Stimulated activated CD4-positive, alpha-beta T cell treated with anti-CD3 and anti-CD28 coated beads, Interleukin-2, amount 100 ng/mL, for 4 hours (primary cell): ENCODE data around the gene CCDC9B.

Experiments
- DNase-seq: peaks from one replicate; pipeline ENCODE4 v3.0.0-alpha.2; 2020; ENCODE audit warnings: low read depth

Gene CCDC9B

DNA sequence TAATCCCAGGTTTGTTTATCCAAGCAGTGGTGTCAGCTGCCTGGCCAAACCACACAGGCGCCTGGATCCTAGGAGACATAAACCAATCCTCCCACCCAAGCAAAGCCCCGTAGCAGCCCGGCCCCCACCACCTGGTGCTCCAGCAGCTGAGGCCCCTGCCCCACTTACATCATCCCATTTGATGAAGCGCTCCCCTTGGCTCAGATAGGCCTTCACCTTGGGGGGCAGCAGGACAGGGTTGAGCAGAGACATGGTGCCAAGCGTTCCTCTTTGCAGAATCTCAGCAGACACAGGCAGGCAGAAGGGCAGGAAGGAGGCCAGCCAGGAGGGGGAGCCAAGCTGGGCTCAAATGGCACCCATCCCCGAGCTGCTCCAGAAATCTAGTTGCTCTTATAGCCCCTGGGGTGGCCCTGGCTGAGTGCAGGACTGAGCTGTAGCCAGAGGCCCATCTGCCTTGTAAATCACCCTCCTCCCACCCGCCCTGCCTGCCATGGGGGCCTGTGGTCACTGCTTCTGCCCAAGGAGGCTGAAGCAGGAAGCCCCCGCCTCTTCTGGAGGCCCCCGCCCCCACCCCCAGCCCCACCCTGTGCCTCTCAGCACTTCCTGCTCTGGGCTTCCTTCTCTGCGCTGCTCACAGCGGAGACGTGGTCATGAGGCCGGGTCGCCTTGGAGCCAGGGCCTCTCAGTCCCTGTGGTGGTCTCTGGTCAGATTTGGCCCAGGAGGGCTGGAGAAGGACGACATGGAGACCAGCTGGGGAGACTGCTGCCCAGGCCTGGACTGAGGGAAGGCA, 33.1 kb downstream of the CCDC9B start, which contains the start of gene PLCB2:
Gene PLCB2 (minus strand): TSS at position 515 of the 791 bp plus-strand sequence. CDS start 263 bp downstream, at position 252.
- DNase-seq, result peak; percentile 37

DNA sequence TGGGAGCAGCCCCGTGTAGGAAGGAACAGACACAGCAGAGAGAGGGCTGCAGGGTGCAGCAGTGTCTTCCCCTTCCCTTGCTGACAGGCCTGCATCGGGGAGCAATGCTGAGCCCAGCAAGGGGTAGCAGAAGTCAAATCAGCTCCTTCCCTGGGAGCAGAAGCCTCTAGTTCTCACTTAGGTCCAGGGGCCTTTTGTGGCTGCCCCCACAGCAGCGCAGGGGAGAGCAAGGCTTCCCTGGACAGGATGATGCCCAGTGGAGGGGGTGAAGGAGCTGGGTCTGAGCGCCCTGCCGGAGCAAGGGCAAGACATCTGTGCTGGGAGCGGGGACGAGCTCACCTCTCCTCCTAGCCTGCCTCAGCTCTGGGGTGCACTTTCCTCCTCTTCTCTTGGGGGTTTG, 33.8 kb downstream of the CCDC9B start:
- DNase-seq, result no peak

DNA sequence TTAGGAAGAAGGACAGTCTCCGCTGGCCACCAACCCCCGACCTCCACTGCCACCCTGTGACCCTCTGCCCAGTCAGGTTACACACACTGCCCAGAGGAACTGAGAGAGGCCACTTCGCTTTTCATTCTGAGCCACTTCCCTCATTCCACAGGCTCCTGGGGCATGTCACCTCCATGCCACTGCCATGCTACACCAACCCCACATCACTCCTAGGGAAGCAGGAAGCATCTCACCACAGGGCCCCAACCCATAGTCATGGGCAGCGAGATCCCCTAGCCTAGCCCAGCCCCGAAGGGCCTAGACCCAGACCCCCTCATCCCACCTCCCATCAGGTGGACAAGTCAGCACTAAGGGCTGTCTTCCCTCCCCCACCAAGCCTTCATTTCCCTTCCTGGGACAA, 34.4 kb downstream of the CCDC9B start:
- no peak for DNase-seq

DNA sequence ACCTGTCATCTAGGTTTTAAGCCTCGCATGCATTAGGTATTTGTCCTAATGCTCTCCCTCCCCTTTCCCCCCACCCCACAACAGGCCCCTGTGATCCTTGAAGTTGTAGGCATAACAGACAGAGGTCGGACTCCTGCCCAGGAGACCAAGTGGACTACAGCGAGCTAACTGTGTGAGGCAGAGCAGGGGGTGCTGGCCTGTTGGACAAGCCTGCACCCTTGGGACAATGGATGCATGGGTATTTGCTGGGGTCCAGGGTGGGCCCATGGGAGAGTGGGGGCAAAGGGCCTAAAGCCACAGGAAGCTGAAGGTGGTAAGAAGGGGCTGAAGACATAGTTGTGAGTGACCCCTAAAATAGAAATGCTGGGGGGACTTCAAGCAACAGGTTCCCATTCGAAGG, 35.5 kb downstream of the CCDC9B start:
- DNase-seq, result no peak

DNA sequence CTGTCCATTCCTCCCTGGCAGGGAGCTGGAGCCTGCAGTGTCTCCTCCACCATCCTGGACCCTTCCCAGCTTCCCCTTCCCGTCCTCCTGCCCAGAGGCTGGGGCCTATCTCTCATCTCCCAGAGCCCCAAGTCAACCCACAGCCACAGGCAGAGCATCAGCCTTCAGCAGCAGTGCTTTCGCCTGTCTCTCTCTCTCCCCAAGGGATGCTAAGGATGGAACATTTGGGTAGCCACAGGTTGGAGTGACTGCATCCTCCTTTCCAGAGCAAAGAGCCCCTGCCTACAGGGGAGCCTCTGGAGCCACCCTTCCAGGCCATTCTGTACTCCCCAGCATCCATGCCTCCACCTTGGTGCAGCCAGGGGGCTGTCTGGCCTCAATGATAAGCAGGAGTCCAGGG, 37.2 kb downstream of the CCDC9B start:
- no peak for DNase-seq

DNA sequence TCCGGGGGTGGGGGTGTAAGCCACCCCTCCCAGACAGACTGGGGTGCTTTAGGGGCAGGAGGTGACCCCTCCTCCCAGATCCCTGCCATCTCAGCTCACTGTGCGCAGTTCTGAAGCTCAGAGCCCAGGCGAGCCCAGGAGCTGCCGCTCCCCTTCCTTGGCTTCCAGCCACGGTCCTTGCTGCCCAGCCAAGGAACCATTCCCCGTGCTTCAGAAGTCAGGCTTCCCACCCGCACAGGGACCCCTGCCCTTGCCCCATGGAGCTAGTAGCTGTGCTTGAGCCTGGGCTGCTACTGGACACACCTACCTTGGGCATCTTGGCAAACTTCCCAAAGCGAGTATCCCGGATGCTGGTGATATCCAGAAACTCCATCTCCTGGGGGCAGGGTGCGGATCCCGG, 37.8 kb downstream of the CCDC9B start:
- DNase-seq, result no peak

DNA sequence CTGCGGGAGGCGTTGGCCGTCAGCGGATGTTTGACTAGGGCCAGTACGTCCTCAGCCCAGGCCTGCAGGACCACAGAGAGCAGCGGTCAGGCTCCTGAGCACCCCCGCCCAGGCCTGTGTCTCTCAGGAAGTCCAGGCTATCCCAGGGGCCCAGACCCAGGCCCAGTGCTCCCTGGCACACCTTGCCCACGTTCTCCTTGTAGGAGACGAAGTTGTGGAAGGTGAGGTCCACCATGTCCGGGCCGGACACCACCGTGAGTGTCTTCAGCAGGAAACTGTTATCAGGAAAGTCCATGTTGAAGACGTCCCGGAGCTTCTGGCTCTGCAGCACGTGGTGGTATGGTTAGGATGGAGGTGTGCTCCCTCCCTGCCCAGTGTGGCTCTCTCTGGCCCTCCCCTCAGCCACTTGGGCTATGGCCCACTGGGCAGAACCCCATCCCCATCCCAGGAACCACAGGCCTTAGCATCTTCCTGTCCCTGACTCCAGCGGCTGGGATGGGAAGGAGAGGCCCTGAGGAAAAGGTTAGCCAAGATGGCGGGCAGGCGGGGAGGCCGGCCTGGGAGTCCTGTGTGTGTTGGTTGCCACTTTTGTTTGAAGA, 38.4 kb downstream of the CCDC9B start:
- no peak for DNase-seq

DNA sequence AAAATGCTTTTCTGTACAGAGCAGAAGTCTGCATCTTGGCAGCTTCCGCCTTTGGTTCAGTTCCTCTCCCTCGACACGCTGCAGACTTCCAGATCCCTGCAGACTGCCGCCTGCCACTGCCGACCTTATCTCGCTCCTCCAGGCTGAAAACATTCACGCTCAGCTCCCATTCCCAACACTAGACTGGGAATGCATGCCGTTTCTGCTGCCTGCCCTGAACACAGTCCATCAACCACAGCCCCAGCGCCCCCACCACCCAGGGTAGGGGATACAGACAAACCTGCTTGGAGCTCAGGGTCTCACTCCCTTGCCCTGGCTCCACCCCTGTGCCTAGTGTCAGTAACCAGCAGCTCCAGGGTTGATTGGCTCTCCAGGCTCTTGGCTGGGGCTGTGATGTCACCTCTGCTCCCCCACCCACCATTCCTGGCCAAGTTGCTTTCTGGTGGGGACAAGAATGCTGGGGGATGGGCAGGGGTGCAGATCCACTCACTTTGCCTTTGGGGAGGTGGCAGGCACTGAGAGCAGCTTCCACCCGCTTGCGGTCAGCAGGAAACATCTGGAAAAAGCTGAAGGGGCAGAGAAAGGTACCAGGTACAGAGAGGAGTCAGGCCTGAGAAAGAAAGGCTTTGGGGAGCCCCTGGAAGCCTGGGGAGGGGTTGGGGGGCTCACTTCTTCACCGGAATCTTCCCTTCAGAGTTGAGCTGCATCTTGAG, 39.1 kb downstream of the CCDC9B start:
- no peak for DNase-seq

DNA sequence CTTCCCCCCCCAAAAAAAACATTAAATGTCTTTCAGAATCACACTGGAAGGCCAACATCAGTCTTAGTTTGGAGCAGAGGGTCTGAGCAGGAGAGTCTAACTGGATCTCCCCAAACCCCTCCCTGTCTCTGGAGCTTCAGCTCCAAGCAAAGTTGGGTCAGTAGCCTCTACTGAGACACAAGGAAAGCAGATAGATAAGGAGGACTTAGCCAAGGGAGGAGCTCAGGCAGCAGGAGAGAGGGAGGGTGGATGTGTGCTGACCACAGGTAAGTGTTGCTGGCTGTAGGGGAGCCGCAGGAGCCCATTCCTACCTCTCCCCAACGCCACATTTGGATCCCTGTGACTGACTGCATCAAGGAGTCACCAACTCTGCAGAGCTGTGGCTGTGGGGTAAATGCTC, 40.0 kb downstream of the CCDC9B start:
- DNase-seq, result no peak

DNA sequence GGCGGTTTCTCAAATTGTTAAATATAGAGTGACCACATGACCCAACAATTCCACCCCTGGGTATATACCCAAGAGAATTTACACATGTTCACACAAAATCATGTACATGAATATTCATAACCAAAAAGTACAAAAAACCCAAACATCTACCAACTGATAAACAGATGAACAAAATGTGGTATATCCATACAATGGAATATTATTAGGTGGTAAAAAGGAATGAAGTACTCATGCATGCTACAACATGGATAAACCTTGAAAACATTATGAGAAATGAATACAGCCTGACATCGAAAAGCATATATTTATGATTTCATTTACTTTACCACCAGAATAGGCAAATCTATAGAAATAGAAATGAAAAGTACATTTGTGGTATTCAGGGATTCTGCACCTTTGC, 40.4 kb downstream of the CCDC9B start:
- no peak for DNase-seq

DNA sequence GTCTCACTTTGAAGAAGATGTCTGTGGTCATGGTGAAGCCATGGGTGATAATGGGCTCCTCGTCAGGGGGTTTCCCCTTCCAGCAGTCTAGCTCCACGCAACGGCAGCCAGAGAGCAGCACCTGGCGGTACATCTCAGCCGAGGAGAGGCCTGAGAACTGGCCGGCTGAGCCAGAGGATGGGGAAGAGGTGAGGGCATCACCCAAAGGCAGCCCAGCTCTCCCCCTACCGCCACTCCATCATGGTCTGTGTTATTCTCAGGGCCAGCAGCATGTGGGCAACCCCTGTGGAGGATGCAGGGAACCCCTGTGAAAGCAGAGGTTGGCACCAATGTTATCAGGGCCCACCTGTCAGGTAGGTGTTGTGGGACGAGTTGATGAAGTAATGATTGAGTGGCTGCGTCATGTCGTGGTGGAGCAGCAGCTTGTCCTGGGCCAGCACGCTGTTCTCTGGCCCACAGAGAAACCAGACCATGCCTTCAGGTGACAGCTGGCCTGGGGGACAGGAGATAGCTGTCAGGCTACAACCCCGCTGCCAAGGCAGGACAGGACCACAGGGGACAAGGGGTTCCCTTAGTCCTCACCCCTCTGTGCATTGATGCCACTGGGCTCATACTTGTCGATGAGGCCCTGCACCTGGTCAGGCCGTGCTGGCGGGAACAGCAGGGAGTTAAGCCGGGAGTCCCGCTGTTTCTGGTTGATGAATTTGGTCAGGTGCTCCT, 42.4 kb downstream of the CCDC9B start:
- no peak for DNase-seq

DNA sequence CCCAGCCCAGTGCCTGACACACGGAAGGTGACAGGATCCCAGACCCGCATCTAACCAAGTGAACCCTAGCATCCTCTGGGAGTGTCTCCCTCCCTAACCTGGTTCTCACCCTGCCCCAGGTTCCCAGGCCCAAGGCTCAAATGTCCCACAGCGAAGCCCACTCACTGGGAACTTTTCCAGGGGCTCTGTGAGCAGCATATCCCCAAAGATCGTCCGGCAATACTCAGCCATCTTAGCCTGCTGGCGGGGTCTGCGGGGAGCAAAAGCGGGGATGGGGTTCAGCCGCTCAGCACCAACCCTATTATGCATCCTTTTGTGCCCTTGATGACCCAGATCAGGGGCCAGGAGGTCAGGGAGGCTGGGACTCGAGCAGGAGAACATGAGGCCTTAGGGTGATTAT, 43.4 kb downstream of the CCDC9B start:
- DNase-seq, result no peak

DNA sequence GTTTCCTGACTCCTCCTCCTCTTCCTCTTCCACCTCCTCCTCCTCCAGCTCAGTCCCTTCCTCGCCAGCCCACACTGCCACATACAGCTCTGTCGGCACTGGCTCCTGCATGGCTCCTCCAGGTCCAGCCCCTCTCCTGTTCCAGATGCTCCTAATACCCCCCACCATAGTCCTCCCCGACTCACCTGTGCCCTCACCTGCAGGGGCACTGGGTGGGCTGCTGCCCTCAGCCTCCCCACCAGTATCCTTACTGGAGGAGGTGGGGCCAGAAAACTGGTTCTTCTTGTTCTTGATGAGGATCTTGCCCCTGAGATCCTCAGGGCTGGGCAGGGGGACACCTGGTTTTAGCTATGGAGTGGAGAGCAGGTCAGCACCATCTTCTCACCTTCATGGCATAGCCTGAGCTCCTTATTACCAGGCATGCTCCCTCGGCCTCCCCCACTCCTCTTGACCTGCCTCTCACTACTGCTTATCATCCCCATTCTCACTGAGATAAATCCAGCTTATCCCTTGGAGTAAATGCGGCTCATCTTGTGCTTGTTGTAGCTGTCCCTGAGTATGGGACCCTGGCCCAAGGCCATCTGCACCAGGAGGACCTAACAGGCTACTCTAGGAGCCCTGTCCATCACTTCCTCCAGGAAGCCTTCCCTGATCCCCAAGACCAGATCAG, 44.0 kb downstream of the CCDC9B start:
- no peak for DNase-seq

DNA sequence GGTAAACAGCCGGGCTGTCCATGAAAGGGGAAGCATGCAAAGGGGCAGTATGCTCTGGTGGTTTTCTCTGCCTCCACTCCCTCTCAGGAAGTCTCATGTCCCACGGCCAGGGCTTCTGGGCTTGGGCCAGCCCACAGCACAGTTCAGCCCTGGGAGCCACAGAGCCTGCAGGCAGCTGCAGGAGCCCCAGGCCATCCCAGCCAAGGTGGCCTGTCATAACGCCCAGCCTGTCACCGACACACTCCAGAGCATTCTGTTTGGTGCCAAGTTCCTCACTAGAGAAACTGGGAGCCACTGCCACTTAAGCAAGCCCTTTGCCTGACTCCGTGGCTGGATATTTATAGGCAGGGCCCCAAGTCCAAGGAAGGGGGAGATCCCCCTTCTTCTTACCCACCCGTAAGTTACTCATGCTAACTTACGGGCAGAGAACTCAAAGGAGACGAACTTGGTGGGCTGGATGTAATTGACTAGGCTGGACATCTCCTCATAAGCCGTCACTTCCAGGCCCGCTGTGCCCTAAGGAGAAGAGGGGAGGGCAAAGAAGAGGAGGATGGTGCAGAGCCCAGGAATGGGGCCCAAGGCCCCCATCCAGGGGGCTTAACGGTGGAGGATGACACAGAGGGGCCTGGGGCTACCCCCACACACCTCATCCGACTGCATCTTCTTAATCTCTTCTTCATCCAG, 44.7 kb downstream of the CCDC9B start:
- DNase-seq, result no peak

DNA sequence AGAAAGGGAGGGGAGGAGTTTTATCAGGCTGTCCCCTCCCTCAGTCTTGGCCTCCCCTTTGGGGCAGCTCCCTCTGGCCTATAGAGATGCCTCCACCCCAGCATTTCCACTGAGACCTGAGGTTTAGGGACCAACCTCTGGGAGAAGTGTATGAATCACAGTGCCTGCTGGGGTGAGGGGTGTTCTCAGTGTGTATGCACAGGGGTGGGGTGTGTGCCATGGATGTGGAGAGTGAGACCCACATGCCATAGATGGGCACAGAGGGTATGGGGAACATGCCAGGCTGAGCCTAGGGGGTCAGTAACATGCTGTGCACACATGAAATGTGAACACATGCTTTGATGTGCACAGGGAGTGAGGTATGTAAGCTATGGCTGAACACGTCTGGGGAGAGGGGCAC, 45.4 kb downstream of the CCDC9B start:
- no peak for DNase-seq

DNA sequence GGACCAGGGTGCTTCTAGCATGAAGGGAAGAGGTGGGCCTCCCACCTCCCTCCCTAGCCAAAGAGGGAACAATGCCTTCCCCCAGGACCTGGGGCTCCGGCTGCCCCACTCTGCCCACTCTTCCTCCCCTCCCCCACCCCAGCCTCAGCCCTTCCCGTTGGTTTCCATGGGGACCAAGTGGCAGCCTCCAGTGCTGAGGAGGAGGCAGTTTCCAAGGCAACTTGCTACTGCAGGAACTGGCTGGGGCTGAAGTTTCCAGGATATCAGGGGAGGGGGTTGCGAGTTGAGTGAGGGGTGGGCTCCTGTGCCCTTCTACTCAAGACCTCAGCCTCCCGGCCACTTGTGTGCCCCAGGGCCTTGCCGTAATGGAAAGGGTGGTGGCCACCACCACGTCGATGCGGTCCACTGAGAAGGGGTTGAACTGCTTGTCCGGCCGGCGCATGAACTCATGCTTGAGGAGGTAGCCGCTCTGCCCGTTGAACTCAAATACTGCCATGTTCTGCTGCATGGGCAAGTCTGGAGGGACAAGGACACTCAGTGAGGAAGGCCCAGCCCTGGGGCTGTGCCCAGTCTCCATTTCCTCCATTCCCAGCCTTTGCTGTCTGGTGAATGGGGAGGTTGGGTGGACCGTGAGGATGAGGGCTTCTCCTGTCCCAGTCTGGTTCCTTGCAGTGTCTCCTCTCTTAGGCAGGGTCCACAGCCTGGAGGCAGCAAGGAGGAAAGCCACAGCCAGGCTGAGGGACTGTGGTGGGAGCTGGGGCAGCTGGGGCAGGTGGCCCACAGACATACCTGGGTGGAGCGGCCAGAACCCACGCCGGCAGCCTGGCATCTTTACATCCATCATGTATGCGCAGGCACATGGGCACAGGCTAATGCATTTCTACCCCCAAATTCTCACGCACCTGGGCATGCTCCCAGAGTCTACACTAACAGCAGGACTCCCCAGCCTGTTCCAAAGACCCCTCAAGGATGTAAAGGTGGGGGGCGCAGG, 46.5 kb downstream of the CCDC9B start:
- DNase-seq, result no peak

DNA sequence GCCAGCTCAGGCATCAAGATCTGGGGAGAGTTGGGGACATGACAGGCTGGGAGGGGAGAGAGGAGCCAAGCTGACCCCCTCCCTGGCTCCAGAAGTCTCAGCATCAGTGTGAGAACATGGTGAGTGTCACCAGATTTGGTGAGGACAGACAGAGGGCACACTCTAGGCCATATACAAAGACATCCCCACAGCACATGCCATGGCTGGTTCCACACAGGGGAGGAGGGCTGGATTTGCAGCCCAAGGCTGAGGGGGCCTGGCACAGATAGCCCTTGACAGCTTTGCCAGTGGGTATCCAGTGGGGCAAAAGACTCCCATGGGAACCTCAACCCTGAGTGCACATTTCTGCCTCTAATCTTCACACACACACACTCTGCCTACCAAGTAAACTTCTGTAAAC, 47.7 kb downstream of the CCDC9B start:
- DNase-seq, result no peak

DNA sequence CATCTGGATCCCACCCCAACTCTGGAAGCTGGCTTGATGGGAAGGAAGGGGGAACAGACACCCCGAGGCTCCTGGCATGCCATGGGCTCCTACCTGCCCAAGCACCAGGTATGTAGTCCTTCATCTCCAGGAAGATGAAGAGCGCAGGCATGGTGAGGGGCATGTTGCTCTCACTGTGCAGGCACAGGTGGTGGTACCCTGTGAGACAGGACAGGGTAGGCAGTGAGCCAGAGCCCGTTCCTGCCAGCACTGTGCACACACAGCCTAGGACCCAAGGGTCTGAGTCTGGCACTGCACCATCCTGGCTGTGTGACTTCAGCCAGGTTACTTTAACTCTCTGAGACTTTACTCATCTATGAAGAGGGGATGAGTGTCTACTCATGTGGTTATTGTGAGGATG, 48.5 kb downstream of the CCDC9B start:
- no peak for DNase-seq

DNA sequence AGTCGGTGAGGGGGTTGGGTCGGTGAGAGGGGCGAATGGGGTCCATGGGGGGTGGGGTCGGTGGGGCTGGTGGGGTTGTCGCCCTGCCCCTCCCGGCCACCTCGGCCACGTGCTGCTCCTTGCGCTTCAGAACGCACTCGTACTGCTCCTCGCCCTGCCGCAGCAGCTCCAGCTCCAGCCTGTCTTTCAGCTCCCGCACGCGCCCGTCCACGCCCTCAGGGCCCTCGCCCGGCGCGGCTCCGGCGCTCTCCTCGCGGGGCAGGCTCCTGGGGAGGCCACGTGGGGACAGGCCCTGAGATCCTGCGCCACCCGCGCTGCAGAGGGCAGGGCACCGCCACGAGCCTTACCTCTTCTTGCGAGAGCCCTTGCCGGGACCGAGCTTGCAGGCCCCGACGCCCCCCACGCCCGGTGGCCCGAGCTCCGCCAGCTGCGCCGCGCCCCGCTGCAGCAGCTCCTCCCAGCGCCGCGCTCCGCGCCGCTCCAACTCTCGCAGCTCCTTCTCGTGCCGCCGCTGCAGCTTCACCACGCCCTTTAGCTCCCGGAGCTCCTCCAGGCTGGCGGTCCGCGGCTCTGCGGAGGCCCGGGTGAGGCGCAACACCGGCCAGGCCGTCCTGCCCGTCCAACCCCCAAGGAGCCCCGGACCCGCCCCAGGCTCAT, 49.7 kb downstream of the CCDC9B start:
- no peak for DNase-seq

DNA sequence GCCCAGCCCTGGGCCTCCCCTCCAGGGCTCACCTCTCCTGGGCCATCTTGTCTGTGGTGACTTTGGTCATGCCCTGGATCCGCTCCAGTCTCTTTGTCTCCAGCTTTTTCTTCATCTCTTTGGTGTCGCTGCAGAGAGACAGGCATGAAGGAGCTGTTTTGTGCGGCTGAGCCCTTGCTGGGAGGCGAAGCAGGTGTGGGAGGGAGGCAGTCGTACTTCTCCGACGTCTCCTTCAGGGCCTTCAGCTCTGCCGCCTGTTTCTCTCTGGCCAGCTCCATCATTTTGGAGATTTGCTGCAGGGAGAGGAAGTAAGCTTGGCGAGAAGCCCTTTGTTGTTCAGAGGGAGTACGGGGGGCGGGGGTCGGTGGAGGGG, 50.2 kb downstream of the CCDC9B start:
- no peak for DNase-seq
